H9 (cell line): ENCODE results near the gene SRRD. TPM values are rescaled to one million over a fixed set of nuclear protein-coding genes. Genes with fewer than 3 reads are reported as not detected.
A peak's percentile ranks its signal among the peaks of the same experiment; 100 is the strongest.

Experiments
- DNase-seq: peaks from one replicate; pipeline ENCODE4 v3.0.0-alpha.2; 2017
- H2AFZ ChIP-seq: one replicate; pipeline ENCODE4 v1.6.1; 2013; ENCODE audit warnings: mild to moderate bottlenecking, low read length, control low read depth, moderate library complexity
- H2AK5ac ChIP-seq: 2 replicates; pipeline ENCODE4 v1.6.1; 2013; ENCODE audit warnings: low read length, control low read depth, mixed read lengths; ENCODE audit not compliant: insufficient read length
- H2BK120ac ChIP-seq: one replicate; pipeline ENCODE4 v1.6.1; 2013; ENCODE audit warnings: low read depth, mild to moderate bottlenecking, low read length, control low read depth, inconsistent platforms; ENCODE audit not compliant: poor library complexity, severe bottlenecking
- H2BK12ac ChIP-seq: 2 replicates; pipeline ENCODE4 v1.6.1; 2013; ENCODE audit warnings: low read length, control low read depth, mixed read lengths, low read depth; ENCODE audit not compliant: insufficient read length
- H2BK15ac ChIP-seq: 2 replicates; pipeline ENCODE4 v1.6.1; 2013; ENCODE audit warnings: low read depth, low read length, control low read depth
- H2BK20ac ChIP-seq: one replicate; pipeline ENCODE4 v1.6.1; 2013; ENCODE audit warnings: low read depth, mild to moderate bottlenecking, low read length, control low read depth, inconsistent platforms; ENCODE audit not compliant: poor library complexity, severe bottlenecking
- H2BK5ac ChIP-seq: 2 replicates; pipeline ENCODE4 v1.6.1; 2013; ENCODE audit warnings: low read length, control low read depth, mixed read lengths; ENCODE audit not compliant: insufficient read length
- H3K14ac ChIP-seq: 2 replicates; pipeline ENCODE4 v1.6.1; 2013; ENCODE audit warnings: low read length, control low read depth; ENCODE audit not compliant: insufficient read depth
- H3K18ac ChIP-seq: 2 replicates; pipeline ENCODE4 v1.6.1; 2013; ENCODE audit warnings: low read depth, mild to moderate bottlenecking, mixed read lengths, low read length, control low read depth; ENCODE audit not compliant: insufficient read length
- H3K23ac ChIP-seq: 2 replicates; pipeline ENCODE4 v1.6.1; 2013; ENCODE audit warnings: low read length, control low read depth, mixed read lengths, low read depth; ENCODE audit not compliant: insufficient read length
- H3K23me2 ChIP-seq: 2 replicates; pipeline ENCODE4 v1.6.1; 2013; ENCODE audit warnings: low read depth, mild to moderate bottlenecking, mixed read lengths, low read length, control low read depth; ENCODE audit not compliant: insufficient read length, poor library complexity, severe bottlenecking
- H3K27ac ChIP-seq: 2 replicates; pipeline ENCODE4 v1.5.1; 2013; ENCODE audit warnings: low read length, control low read depth, mixed read lengths, low read depth; ENCODE audit not compliant: insufficient read length
- H3K27me3 ChIP-seq: 2 replicates; pipeline ENCODE4 v1.6.1; 2013; ENCODE audit warnings: low read length, control low read depth, inconsistent platforms; ENCODE audit not compliant: insufficient read depth
- H3K4ac ChIP-seq: 2 replicates; pipeline ENCODE4 v1.6.1; 2013; ENCODE audit warnings: low read depth, mild to moderate bottlenecking, control low read depth, inconsistent platforms, low read length, moderate library complexity
- H3K4me1 ChIP-seq: 2 replicates; pipeline ENCODE4 v1.6.1; 2013; ENCODE audit warnings: low read length, control low read depth, inconsistent platforms; ENCODE audit not compliant: insufficient read depth
- H3K4me2 ChIP-seq: 2 replicates; pipeline ENCODE4 v1.6.1; 2013; ENCODE audit warnings: low read length, control low read depth, mixed read lengths; ENCODE audit not compliant: insufficient read length, insufficient read depth
- H3K56ac ChIP-seq: 2 replicates; pipeline ENCODE4 v1.6.1; 2013; ENCODE audit warnings: low read depth, mild to moderate bottlenecking, mixed read lengths, low read length, control low read depth; ENCODE audit not compliant: insufficient read length
- H3K79me1 ChIP-seq: 2 replicates; pipeline ENCODE4 v1.6.1; 2013; ENCODE audit warnings: low read depth, mild to moderate bottlenecking, moderate library complexity, low read length, control low read depth, inconsistent platforms; ENCODE audit not compliant: insufficient read depth, poor library complexity, severe bottlenecking
- H3K79me2 ChIP-seq: 2 replicates; pipeline ENCODE4 v1.6.1; 2013; ENCODE audit warnings: low read length, control low read depth, inconsistent platforms; ENCODE audit not compliant: insufficient read depth
- H3K9ac ChIP-seq: 2 replicates; pipeline ENCODE4 v1.6.1; 2013; ENCODE audit warnings: low read length, control low read depth, mixed read lengths; ENCODE audit not compliant: insufficient read length; ENCODE audit errors: extremely low read depth
- H3K9me3 ChIP-seq: one replicate; pipeline ENCODE4 v1.6.1; 2013; ENCODE audit warnings: low read depth, low read length, inconsistent platforms; ENCODE audit not compliant: control insufficient read depth
- H3T11ph ChIP-seq: one replicate; pipeline ENCODE4 v1.6.1; 2013; ENCODE audit warnings: mild to moderate bottlenecking, low read length, control low read depth, inconsistent platforms
- H4K20me1 ChIP-seq: one replicate; pipeline ENCODE4 v1.6.1; 2013; ENCODE audit not compliant: control insufficient read depth, insufficient read length, insufficient read depth
- H4K5ac ChIP-seq: 2 replicates; pipeline ENCODE4 v1.6.1; 2013; ENCODE audit warnings: low read depth, mild to moderate bottlenecking, mixed read lengths, low read length, control low read depth; ENCODE audit not compliant: insufficient read length
- H4K8ac ChIP-seq: replicated peaks from 2 replicates; pipeline ENCODE4 v1.6.1; 2013; ENCODE audit warnings: low read length, control low read depth, mixed read lengths, low read depth; ENCODE audit not compliant: insufficient read length
- H4K91ac ChIP-seq: 2 replicates; pipeline ENCODE4 v1.6.1; 2013; ENCODE audit warnings: low read depth, mild to moderate bottlenecking, moderate library complexity, mixed read lengths, low read length, control low read depth; ENCODE audit not compliant: insufficient read length
- H3K27ac Mint-ChIP-seq, 3 experiments: 2 replicates in 2 of 3; 3 replicates in 1 of 3; pipeline ENCODE4 v1.8.0; 2020 to 2021; ENCODE audit warnings: mixed read lengths in 3 of 3, mild to moderate bottlenecking in 1 of 3, moderate library complexity in 1 of 3
- H3K27me3 Mint-ChIP-seq: 2 replicates; pipeline ENCODE4 v1.8.0; 2021; ENCODE audit warnings: low read depth, mild to moderate bottlenecking, moderate library complexity, mixed read lengths
- H3K36me3 Mint-ChIP-seq, 3 experiments: 2 replicates in 2 of 3; 3 replicates in 1 of 3; pipeline ENCODE4 v1.8.0; 2020 to 2021; ENCODE audit warnings: low read depth in 3 of 3, mixed read lengths in 3 of 3; ENCODE audit not compliant: insufficient read depth in 1 of 3
- H3K4me1 Mint-ChIP-seq, 2 experiments: 2 replicates each; pipeline ENCODE4 v1.8.0; 2020; ENCODE audit warnings: mixed read lengths in 2 of 2
- H3K4me3 Mint-ChIP-seq, 2 experiments: 2 replicates in 1 of 2; 3 replicates in 1 of 2; pipeline ENCODE4 v1.8.0; 2020 to 2021; ENCODE audit warnings: mild to moderate bottlenecking in 2 of 2, mixed read lengths in 2 of 2, moderate library complexity in 1 of 2
- H3K9me3 Mint-ChIP-seq, 2 experiments: 2 replicates in 1 of 2; 3 replicates in 1 of 2; pipeline ENCODE4 v1.8.0; 2020; ENCODE audit warnings: mild to moderate bottlenecking in 2 of 2, mixed read lengths in 2 of 2, moderate library complexity in 1 of 2
- WGBS: extraction: QIAGEN DNeasy Blood & Tissue Kit; methylation state at CpG from one replicate; pipeline ENCODE4 v1.1.7; 2013; ENCODE audit warnings: missing lambda C conversion rate, low lambda C conversion rate, mixed read lengths; ENCODE audit not compliant: insufficient read length; ENCODE audit errors: extremely low coverage; 5-methylcytosine and 5-hydroxymethylcytosine counted together
- total RNA-seq: library from RNA; stranded (reverse); gene quantifications from 2 replicates; pipeline ENCODE4 v1.2.1, GENCODE V29; 2021
- TF ChIP-seq, protein P1 (sequence below): fragments of 200-600 bp; sonication (generic); conservative IDR thresholded peaks from 3 replicates; pipeline ENCODE4 v1.8.0; 2021; ENCODE audit warnings: antibody characterized with exemption, mild to moderate bottlenecking

Gene SRRD
- total RNA-seq, 1 experiment from 2014 or later = 36.0 TPM

DNA sequence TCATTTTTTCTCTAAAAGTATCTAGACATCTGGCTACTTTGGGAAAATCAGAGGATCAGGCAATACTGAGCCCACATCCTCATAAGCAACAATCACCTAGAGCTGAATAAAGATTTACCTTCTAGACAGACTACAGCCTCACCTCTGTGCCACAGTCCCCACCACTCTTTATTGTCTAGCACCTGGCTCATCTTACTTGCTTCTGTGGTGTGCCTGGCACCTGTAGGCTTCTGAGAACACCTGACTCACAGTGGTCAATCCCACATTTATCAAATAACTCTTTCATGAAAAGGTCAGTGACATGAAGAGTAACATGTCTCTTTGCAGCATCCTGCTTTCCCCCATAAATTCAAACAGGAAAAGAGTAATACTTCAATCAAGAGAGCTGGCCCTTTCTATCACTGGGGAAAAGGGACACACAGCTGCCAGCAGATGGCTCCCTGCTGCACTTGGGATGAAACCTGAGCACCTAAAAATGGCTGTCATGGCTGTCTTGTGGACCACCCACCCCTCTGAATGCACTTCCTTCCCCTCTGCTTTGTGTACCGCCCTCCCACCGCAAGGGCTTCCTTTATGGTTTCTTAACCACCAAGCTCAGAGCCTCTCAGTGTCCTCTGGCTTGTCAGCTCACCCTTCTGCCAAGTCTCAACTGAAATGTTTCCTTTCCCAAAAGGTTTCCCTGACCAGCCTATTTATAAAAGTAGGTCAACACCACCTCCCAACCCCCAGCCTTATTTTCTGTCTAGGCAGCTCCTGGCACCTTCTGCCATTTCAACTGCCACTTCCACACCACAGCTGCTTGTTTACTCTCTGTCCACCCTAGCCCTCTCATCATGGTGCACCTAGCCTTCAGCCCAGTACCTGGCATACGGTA lies 19.2 kb downstream of the SRRD start:
- DNase-seq = peak; percentile 80
- Histone ChIP-seq H3K27me3 (peaks cover 2% of the 10 kb centered on the region; the same call in 1 of the 2 replicates), H3K14ac (no peak overlapping the region), H2BK12ac (no peak overlapping the region), H3K23me2 (no peaks in the 10 kb centered on the region), H4K8ac (no peak overlapping the region), H4K20me1 (no peaks in the 10 kb centered on the region), H3K4me1 (0 out of 2 replicates have a peak, but pooled peaks cover 4% of the 10 kb centered on the region), H3K4me2 (no peak overlapping the region), H3T11ph (no peak overlapping the region), H2BK15ac (no peak overlapping the region), H2BK120ac (no peak overlapping the region), H3K79me1 (no peaks in the 10 kb centered on the region), H3K27ac (no peak overlapping the region), H3K79me2 (peaks cover 2% of the 10 kb centered on the region; the same call in 1 of the 2 replicates), H3K23ac (no peak overlapping the region), H3K9me3 (no peaks in the 10 kb centered on the region), H3K18ac (peak overlapping the region; percentile 7), H2BK20ac (no peak overlapping the region), H3K4ac (no peak overlapping the region), H2BK5ac (no peak overlapping the region), H4K5ac (no peak overlapping the region), H4K91ac (no peak overlapping the region), H3K9ac (no peak overlapping the region), H3K56ac (no peak overlapping the region), H2AK5ac (no peak overlapping the region), H2AFZ (no peak overlapping the region)
- Mint-ChIP-seq H3K9me3 (no peaks in the 10 kb centered on the region; a peak in 1 of 5 replicates), H3K4me3 (peak overlapping the region in 1 of 2 experiments; percentile 20; a peak in 2 of 5 replicates), H3K27me3 (no peaks in the 10 kb centered on the region), H3K27ac (peak overlapping the region; percentile 87 to 88 (median 87); a peak in 6 of 7 replicates), H3K4me1 (peaks cover 7 to 9% of the 10 kb centered on the region in 2 experiments), H3K36me3 (peaks cover 57 to 81% (median 78%) of the 10 kb centered on the region in 3 experiments)
- TF ChIP-seq, protein P1, sequence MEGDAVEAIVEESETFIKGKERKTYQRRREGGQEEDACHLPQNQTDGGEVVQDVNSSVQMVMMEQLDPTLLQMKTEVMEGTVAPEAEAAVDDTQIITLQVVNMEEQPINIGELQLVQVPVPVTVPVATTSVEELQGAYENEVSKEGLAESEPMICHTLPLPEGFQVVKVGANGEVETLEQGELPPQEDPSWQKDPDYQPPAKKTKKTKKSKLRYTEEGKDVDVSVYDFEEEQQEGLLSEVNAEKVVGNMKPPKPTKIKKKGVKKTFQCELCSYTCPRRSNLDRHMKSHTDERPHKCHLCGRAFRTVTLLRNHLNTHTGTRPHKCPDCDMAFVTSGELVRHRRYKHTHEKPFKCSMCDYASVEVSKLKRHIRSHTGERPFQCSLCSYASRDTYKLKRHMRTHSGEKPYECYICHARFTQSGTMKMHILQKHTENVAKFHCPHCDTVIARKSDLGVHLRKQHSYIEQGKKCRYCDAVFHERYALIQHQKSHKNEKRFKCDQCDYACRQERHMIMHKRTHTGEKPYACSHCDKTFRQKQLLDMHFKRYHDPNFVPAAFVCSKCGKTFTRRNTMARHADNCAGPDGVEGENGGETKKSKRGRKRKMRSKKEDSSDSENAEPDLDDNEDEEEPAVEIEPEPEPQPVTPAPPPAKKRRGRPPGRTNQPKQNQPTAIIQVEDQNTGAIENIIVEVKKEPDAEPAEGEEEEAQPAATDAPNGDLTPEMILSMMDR = peak; percentile 77
- WGBS = no CpG with 5 or more reads among the region's 3 CpGs
